ENCODE measurements around the gene EPM2A.

EPM2A gene

DNA sequence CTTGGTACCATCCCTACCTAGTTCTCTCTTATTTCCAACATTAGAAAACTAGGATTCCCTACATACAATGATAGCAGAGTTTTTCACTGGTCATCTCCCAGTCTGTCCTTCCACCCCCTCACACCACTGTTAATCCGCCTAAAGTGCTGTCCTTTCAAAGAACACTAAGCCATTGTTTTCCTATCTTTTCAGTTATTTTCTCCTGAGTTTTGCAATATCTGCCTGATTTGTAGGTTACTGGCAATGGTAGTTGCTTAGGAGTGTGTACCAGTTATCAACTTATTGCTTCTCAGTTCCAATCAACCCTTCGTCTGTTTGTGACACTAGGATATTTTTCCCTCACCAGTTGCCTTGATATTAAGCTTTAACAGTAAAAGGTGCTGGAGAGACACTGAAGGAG lies 135.0 kb downstream of the EPM2A start:
- ChIA-PET CTCF (no interaction called here), POLR2A (no interaction called here)
- DNase-seq (ENCODE audit: extremely low spot score): no peak
- TF ChIP-seq ZNF384 (IDR thresholded peaks at IDR 0.05) (no peak), SP1 (IDR thresholded peaks at IDR 0.05) (no peak), L3MBTL2 (conservative IDR thresholded peaks at IDR 0.05) (no peak), HDGF (IDR thresholded peaks at IDR 0.05; ENCODE audit: borderline replicate concordance) (no peak), SUZ12 (IDR thresholded peaks at IDR 0.05) (no peak), NFRKB (IDR thresholded peaks at IDR 0.05) (no peak), ARNT (IDR thresholded peaks at IDR 0.05) (no peak), LEF1 (IDR thresholded peaks at IDR 0.05; ENCODE audit: borderline replicate concordance) (no peak), FOXK2 (IDR thresholded peaks at IDR 0.05) (no peak), FOXA1 (IDR thresholded peaks at IDR 0.05) (no peak), FOXM1 (IDR thresholded peaks at IDR 0.05; ENCODE audit: borderline replicate concordance) (no peak), ELF4 (IDR thresholded peaks at IDR 0.05) (no peak), TARDBP (IDR thresholded peaks at IDR 0.05) (no peak), CTBP1 (IDR thresholded peaks at IDR 0.05; ENCODE audit: borderline replicate concordance) (no peak)

DNA sequence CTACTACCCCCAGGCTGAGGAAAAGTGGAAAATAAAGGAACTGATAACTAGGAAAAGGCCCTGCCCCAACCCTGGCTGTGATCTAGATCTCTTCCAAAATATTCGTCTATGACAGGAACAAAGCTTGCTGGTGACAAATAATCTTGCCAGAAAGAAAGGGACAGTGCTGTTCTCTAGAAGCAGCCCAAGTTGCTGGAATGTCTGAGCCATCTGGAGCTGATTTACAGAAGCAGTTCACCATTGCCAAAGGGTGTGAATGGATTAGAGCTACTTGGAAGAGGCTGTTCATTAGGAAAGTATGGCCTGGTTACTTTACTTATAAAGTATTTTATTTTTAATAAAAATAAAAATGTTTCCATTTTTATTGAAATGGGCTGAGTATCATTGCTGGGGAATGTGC lies 146.3 kb downstream of the EPM2A start:
- POLR2A ChIA-PET: no interaction called here
- CTCF ChIA-PET: no interaction called here
- TF ChIP-seq FOXA1 (IDR thresholded peaks at IDR 0.05): no peak
- no peak for TF ChIP-seq CTBP1 (IDR thresholded peaks at IDR 0.05; ENCODE audit: borderline replicate concordance)
- TF ChIP-seq HDGF (IDR thresholded peaks at IDR 0.05; ENCODE audit: borderline replicate concordance): no peak
- TF ChIP-seq FOXM1 (IDR thresholded peaks at IDR 0.05; ENCODE audit: borderline replicate concordance): no peak
- TF ChIP-seq TARDBP (IDR thresholded peaks at IDR 0.05): no peak
- TF ChIP-seq SUZ12 (IDR thresholded peaks at IDR 0.05): no peak
- no peak for TF ChIP-seq ARNT (IDR thresholded peaks at IDR 0.05)
- TF ChIP-seq FOXK2 (IDR thresholded peaks at IDR 0.05): no peak
- TF ChIP-seq NFRKB (IDR thresholded peaks at IDR 0.05): no peak
- TF ChIP-seq BHLHE40 (IDR thresholded peaks at IDR 0.05; ENCODE audit: borderline replicate concordance): no peak
- DNase-seq (ENCODE audit: extremely low spot score): no peak

DNA sequence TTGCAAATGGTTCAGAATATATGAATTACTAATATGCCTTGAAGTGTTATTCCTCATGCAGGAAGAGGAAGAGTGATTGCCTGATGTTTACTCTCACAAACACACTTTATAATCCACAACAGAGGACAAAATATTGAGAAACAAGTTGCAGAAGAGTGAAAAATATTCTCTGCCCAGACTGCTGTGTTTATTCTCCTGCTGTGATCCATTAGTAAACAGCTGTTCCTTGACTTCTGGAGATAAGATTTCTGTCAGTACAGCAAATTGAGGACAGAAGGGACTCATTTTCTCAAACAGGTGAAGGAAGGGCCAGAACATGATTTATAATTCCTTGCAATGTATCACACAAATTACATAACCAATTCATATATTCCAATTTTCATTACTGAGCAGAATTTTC lies 148.0 kb downstream of the EPM2A start:
- TF ChIP-seq SP1 (IDR thresholded peaks at IDR 0.05): no peak
- TF ChIP-seq ZNF384 (IDR thresholded peaks at IDR 0.05): no peak
- TF ChIP-seq ARNT (IDR thresholded peaks at IDR 0.05): no peak
- TF ChIP-seq FOXA1 (IDR thresholded peaks at IDR 0.05): no peak
- TF ChIP-seq ELF4 (IDR thresholded peaks at IDR 0.05): no peak
- no peak for TF ChIP-seq TARDBP (IDR thresholded peaks at IDR 0.05)
- TF ChIP-seq, protein P1, sequence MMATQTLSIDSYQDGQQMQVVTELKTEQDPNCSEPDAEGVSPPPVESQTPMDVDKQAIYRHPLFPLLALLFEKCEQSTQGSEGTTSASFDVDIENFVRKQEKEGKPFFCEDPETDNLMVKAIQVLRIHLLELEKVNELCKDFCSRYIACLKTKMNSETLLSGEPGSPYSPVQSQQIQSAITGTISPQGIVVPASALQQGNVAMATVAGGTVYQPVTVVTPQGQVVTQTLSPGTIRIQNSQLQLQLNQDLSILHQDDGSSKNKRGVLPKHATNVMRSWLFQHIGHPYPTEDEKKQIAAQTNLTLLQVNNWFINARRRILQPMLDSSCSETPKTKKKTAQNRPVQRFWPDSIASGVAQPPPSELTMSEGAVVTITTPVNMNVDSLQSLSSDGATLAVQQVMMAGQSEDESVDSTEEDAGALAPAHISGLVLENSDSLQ (IDR thresholded peaks at IDR 0.05): no peak
- TF ChIP-seq FOXK2 (IDR thresholded peaks at IDR 0.05): no peak
- no peak for TF ChIP-seq BHLHE40 (IDR thresholded peaks at IDR 0.05; ENCODE audit: borderline replicate concordance)
- no peak for TF ChIP-seq NFRKB (IDR thresholded peaks at IDR 0.05)
- no peak for TF ChIP-seq FOXM1 (IDR thresholded peaks at IDR 0.05; ENCODE audit: borderline replicate concordance)
- no peak for TF ChIP-seq LEF1 (IDR thresholded peaks at IDR 0.05; ENCODE audit: borderline replicate concordance)
- TF ChIP-seq L3MBTL2 (conservative IDR thresholded peaks at IDR 0.05): no peak
- TF ChIP-seq HDGF (IDR thresholded peaks at IDR 0.05; ENCODE audit: borderline replicate concordance): no peak
- TF ChIP-seq SUZ12 (IDR thresholded peaks at IDR 0.05): no peak
- no peak for TF ChIP-seq CTBP1 (IDR thresholded peaks at IDR 0.05; ENCODE audit: borderline replicate concordance)
- DNase-seq (ENCODE audit: extremely low spot score): no peak
- ChIA-PET CTCF (no interaction called here), POLR2A (no interaction called here)

DNA sequence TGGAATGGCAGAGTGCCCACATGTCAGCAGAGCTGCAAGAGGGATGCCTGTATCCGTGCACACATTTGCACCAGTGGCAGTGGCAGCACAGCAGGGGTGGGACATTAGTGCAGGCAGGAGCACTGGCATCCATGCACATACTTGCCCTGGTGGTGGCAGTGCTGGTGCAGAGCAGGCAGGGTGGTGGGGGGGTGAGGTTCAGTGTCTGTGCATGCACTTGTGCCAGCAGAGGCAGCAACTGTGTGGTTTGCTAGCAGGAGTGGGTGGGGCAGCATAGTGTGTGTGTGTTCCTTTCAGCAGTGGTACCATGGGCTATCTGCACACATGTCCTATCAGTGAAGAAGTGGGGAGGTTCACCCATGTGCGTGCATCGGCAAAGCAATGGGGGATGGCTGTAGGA lies 151.6 kb downstream of the EPM2A start:
- POLR2A ChIA-PET: no interaction called here
- TF ChIP-seq BHLHE40 (IDR thresholded peaks at IDR 0.05; ENCODE audit: borderline replicate concordance): no peak
- TF ChIP-seq, protein P1 (IDR thresholded peaks at IDR 0.05): no peak
- no peak for TF ChIP-seq SP1 (IDR thresholded peaks at IDR 0.05)
- no peak for TF ChIP-seq CTBP1 (IDR thresholded peaks at IDR 0.05; ENCODE audit: borderline replicate concordance)
- TF ChIP-seq ARNT (IDR thresholded peaks at IDR 0.05): no peak
- no peak for TF ChIP-seq L3MBTL2 (conservative IDR thresholded peaks at IDR 0.05)
- TF ChIP-seq NFRKB (IDR thresholded peaks at IDR 0.05): no peak
- CTCF ChIA-PET: interaction anchor here (0.6 kb wide), 1 partner anchor 1170 kb away, joined by 8 read pairs; no protein-coding TSS in a partner anchor
- no peak for DNase-seq (ENCODE audit: extremely low spot score)

Measured in HEK293T (cell line).